ENCODE results near the gene LAMC2. TPM values are rescaled to one million over a fixed set of nuclear protein-coding genes. Genes with fewer than 3 reads are reported as not detected.

Gene LAMC2
- total and polyA plus RNA-seq, 10 of the 15 experiments (the other 5 are each of a cell fraction or from before 2014, with no cell fraction given), result 0.27 to 1.5 (median 0.92) TPM

Other genes starting within 250 kb of the LAMC2 start
- gene SHCBP1L, start 233.1 kb upstream of the LAMC2 start, total RNA-seq (2014; rRNA removed), result not detected in 2 replicates
- gene SHCBP1L, start 233.1 kb upstream of the LAMC2 start, total RNA-seq (2014; rRNA removed; fragmentation: Illumina TruSeq; extraction: Trizol), result not detected in 2 replicates
- not detected in 2 replicates for gene SHCBP1L, start 233.1 kb upstream of the LAMC2 start, total RNA-seq (2021)
- not detected in 2 replicates for gene SHCBP1L, start 233.1 kb upstream of the LAMC2 start, polyA plus RNA-seq (2011; rRNA removed)
- gene SHCBP1L, start 233.1 kb upstream of the LAMC2 start, polyA plus RNA-seq (2014; fragmentation: Illumina TruSeq; extraction: Trizol), result not detected in 2 replicates
- not detected for gene SHCBP1L, start 233.1 kb upstream of the LAMC2 start, polyA plus RNA-seq (2014; fragmentation: Nextera tagmentation; extraction: Ambion mirVana)
- gene SHCBP1L, start 233.1 kb upstream of the LAMC2 start, polyA plus RNA-seq (2014; rRNA removed), result not detected in 2 replicates
- gene SHCBP1L, start 233.1 kb upstream of the LAMC2 start, polyA plus RNA-seq (2016; fragmentation: Nextera tagmentation; extraction: Ambion mirVana), result not detected
- 32.5 and 36.4 TPM in 2 replicates for gene LAMC1, start 162.8 kb upstream of the LAMC2 start, total RNA-seq (2014; rRNA removed)
- gene LAMC1, start 162.8 kb upstream of the LAMC2 start, total RNA-seq (2014; rRNA removed; fragmentation: Illumina TruSeq; extraction: Trizol), result 33.5 and 35.1 TPM in 2 replicates
- 45.2 and 51.4 TPM in 2 replicates for gene LAMC1, start 162.8 kb upstream of the LAMC2 start, total RNA-seq (2021)
- gene LAMC1, start 162.8 kb upstream of the LAMC2 start, polyA plus RNA-seq (2011; rRNA removed), result 23.1 and 27.6 TPM in 2 replicates
- gene LAMC1, start 162.8 kb upstream of the LAMC2 start, polyA plus RNA-seq (2014; fragmentation: Illumina TruSeq; extraction: Trizol), result 33.5 and 37.1 TPM in 2 replicates
- 1 to 10 TPM; 4.6 to 5.2 TPM for gene LAMC1, start 162.8 kb upstream of the LAMC2 start, polyA plus RNA-seq (2014; fragmentation: Nextera tagmentation; extraction: Ambion mirVana)
- gene LAMC1, start 162.8 kb upstream of the LAMC2 start, polyA plus RNA-seq (2014; rRNA removed), result 23.6 and 24.6 TPM in 2 replicates
- gene LAMC1, start 162.8 kb upstream of the LAMC2 start, polyA plus RNA-seq (2016; fragmentation: Nextera tagmentation; extraction: Ambion mirVana), result 10 to 100 TPM in 1 of 2 experiments, 1 to 10 TPM in 1; 6.1 to 13.0 TPM
- gene NMNAT2, start 232.1 kb downstream of the LAMC2 start, total RNA-seq (2014; rRNA removed), result 0.05 and 0.23 TPM in 2 replicates
- gene NMNAT2, start 232.1 kb downstream of the LAMC2 start, total RNA-seq (2014; rRNA removed; fragmentation: Illumina TruSeq; extraction: Trizol), result 0.18 and 0.58 TPM in 2 replicates
- 0.45 and 0.69 TPM in 2 replicates for gene NMNAT2, start 232.1 kb downstream of the LAMC2 start, total RNA-seq (2021)
- 0.36 and 0.76 TPM in 2 replicates for gene NMNAT2, start 232.1 kb downstream of the LAMC2 start, polyA plus RNA-seq (2011; rRNA removed)
- 0.62 and 1.00 TPM in 2 replicates for gene NMNAT2, start 232.1 kb downstream of the LAMC2 start, polyA plus RNA-seq (2014; fragmentation: Illumina TruSeq; extraction: Trizol)
- under 1 TPM; 0.02 to 0.09 TPM for gene NMNAT2, start 232.1 kb downstream of the LAMC2 start, polyA plus RNA-seq (2014; fragmentation: Nextera tagmentation; extraction: Ambion mirVana)
- gene NMNAT2, start 232.1 kb downstream of the LAMC2 start, polyA plus RNA-seq (2014; rRNA removed), result 0.12 and 1.4 TPM in 2 replicates
- 1 to 10 TPM; 1.4 to 2.0 TPM for gene NMNAT2, start 232.1 kb downstream of the LAMC2 start, polyA plus RNA-seq (2016; fragmentation: Nextera tagmentation; extraction: Ambion mirVana)